CD4-positive, alpha-beta T cell treated with Interleukin-17A for 4 hours (primary cell): ENCODE results near the gene LATS2.
"Not testable (repeated sequence)": the region's sequence is repeated elsewhere in the genome, so short reads cannot be mapped to it uniquely, and the experiment has no call there.

ENCODE experiments used
- DNase-seq: peaks from one replicate; pipeline ENCODE4 v3.0.0-alpha.2; 2020; ENCODE audit warnings: mixed read lengths

LATS2 gene

GRCh38 chr13:21075011-21075378 is 13.6 kb upstream of the LATS2 start:
- peak; percentile 45 for DNase-seq

DNA sequence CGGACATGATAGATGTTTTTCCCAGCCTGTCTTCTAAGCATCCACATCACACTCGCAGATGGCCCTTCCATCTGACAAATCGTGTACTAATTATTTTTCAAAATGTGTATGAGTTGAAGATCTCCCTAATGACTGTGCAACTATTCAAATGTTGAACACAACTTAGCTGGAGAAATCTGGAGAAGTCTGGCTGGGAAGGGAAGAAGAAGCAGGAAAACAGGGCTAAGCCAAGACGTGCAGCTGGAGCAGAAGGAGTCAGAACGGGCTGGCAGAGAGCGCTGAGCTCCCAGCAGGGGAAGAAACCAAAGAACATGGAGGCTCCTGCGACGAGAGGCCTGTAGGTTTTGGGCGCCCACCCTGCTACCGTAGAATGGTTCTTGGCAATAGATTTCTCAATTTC is 13.2 kb upstream of the LATS2 start:
- DNase-seq = no peak

DNA sequence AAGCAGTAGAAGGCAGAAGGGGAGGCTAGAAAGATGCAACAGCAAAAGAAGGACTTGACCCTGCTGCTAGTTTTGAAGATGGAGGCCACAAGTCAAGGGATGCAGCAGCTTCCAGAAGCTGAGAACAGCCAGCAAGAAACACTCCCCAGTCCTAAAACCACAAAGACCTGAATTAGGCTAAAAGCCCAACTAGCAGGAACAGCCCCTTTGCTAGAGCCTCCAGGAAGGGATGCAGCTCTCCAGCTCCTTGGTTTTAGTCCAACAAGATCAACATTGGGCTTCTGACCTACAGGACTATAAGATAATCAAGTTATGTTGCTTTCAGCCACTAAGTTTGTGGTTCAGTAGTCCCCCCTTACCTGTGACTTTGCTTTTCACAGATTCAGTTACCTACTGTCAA is 10.5 kb upstream of the LATS2 start:
- DNase-seq = no peak

GRCh38 chr13:21071015-21071414 is 9.6 kb upstream of the LATS2 start:
- no peak for DNase-seq

GRCh38 chr13:21069561-21070004 is 8.2 kb upstream of the LATS2 start:
- no peak for DNase-seq

- DNase-seq = no peak
Measured at GRCh38 chr13:21067848-21068247, 6.5 kb upstream of the LATS2 start.

- no peak for DNase-seq
Measured at GRCh38 chr13:21066946-21067345, 5.6 kb upstream of the LATS2 start.

GRCh38 chr13:21065686-21066085 is 4.3 kb upstream of the LATS2 start:
- DNase-seq = no peak

- DNase-seq = no peak
Measured at GRCh38 chr13:21063031-21063430, 1.6 kb upstream of the LATS2 start.

DNA sequence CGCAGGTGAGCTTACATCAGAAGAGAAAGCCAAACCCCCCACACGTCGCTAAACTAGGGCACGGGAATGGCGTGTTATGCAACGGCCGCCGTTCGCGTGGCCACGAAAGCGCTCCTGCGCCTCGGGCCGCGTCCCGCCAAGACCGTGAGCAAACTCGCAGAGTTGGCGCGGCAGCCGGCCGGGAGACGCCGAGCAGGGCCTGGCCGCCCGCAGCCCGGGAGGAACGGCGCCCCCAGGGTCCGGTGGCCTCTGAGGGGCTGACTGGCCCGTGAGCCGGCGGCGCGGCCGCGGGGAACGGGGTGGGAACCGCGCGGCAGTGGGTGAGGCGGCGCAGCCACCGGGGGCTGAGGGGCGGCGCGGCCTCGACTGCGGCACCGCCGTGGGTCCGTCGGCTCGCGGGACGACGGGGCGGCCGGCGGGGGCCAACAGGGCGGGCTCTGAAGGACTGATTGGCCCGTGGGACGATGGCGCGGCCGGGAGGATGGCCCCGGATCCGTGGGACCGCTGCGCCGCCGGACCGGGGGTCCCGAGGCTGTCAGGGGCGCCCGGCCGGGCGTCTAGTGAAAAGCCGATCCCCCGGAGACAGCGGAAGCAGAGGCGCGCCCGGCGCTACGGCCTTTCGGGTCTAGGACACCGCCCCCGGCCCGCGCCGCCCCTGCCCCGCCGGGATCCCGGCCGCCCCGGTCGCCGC is 903 bp downstream of the LATS2 start:
- no peak for DNase-seq

- DNase-seq = no peak
Measured at GRCh38 chr13:21059641-21060337, 1.6 kb downstream of the LATS2 start.

DNA sequence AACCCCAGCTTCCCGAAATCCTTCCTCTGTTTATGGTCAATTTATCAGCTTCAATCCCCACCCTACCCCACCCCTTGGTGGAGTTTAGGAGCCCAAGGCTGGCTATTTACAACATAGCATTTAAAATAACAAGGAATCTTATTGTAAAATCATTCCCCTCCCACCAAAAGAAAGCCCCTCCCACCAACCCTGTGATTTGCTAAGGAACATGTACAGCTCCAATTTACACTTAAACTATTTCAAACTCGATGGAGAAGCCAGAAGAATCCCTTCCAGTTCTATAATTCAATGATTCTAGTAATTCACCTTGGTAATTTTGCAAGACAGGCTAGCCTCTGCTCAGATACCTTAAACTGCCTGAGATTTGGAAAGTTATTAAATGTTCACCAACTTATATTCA is 3.0 kb downstream of the LATS2 start:
- no peak for DNase-seq

GRCh38 chr13:21055511-21056045 is 5.8 kb downstream of the LATS2 start:
- no peak for DNase-seq

GRCh38 chr13:21055016-21055415 is 6.4 kb downstream of the LATS2 start:
- DNase-seq = no peak

DNA sequence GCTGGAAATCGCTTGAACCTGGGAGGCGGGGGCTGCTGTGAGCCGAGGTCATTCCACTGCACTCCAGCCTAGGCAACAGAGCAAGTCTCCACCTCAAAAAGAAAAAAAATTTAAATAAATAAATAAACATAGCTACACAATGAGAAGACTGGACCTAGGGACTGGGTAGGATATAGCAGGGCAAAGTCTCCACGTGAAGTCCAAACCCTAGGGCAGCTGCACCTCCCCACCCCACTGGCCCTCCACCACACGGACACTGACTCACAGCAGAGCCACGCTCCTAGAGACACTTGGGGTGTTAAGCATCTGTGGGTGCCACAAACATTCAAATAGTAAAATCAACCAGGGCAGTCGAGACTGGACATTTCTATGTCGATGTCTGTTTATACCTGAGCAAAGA is 7.1 kb downstream of the LATS2 start:
- DNase-seq = no peak

GRCh38 chr13:21053231-21053630 is 8.2 kb downstream of the LATS2 start:
- DNase-seq = no peak

DNA sequence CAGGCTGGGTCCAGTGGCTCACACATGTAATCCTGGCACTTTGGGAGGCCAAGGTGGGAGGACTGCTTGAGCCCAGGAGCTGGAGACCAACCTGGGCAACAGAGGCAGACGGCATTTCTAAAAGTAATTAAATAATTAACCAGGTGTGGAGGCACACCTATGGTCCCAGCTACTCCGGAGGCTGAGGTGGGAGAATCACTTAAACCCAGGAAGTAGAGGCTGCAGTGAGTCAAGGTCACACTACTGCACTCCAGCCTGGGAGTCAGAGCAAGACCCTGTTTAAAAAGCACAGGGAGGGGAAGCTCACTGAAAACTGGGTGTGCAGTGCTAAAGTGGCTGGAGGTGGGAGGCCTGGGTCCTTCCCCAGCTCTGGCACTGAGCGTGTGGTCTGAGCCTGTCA is 9.7 kb downstream of the LATS2 start:
- DNase-seq = no peak

GRCh38 chr13:21050288-21051197 is 10.8 kb downstream of the LATS2 start:
- DNase-seq = no peak

GRCh38 chr13:21049731-21050130 is 11.7 kb downstream of the LATS2 start:
- DNase-seq = not testable (repeated sequence)

DNA sequence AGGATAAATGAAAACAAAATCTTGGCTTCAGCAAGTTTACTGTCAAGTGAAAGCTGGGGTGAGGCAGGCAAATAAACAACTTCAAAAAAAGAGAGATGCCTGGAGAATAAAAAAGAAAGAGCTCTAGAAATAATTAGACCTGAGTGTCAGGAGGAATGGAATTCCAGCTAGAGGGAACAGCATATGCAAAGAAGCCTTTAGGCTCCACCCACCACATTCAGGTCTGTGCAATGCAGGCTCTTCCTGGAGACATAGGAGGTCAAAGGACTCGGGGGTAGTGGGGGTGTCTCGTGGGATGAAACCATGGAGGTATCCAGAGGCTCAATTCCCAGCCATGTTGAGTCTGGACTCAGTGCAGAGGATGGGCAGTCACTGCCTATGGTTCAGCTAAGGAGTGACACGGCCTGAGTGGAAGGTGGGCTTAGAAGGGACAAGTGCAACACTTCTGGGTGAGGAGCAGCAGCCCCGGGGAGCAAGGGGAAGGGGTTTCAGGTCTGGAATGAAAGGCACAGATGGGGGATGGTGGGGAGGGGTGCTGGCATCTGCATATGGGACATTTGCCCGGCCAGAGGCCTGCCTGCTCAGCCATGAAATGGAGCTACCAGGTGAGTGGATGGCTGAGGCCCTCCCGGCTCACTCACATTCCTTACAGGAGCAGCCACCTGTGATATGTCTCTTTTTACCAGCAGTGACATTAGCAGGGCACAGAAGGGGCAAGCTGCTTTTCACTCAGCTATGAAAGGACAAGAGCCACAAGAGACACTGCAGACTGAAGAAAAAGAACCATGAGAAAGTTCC is 12.3 kb downstream of the LATS2 start:
- DNase-seq = no peak

GRCh38 chr13:21047591-21048282 is 13.6 kb downstream of the LATS2 start:
- no peak for DNase-seq

DNA sequence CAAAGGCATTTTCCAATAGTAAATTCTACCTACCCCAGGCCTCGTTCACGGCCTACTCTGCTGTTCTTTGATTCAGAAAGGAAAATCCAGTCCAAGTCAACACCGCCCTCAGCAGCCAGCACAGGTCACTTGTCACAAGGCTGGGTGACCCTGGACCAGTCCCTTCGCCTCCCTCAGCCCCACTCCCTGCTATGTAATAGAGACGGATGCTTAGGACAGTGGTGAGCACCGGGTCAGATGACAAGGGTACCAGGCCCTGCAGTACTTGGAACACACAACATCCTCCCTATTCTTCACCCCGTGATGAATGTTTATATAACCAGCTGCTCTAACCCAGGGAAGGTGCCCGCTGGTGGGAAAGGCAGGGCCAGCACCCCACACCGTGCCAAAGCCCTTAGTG is 14.3 kb downstream of the LATS2 start:
- DNase-seq = no peak
